Stimulated activated CD4-positive, alpha-beta T cell treated with anti-CD3 and anti-CD28 coated beads, TNF-alpha, amount 100 ng/mL, for 4 hours (primary cell): ENCODE measurements around the gene AGFG2.
"Not testable (repeated sequence)": the region's sequence is repeated elsewhere in the genome, so short reads cannot be mapped to it uniquely, and the experiment has no call there.

ENCODE experiments used
- DNase-seq, 3 experiments: peaks; one replicate each; pipeline ENCODE4 v3.0.0-alpha.2; 2020; ENCODE audit warnings: low read depth in 3 of 3

AGFG2 gene

DNA sequence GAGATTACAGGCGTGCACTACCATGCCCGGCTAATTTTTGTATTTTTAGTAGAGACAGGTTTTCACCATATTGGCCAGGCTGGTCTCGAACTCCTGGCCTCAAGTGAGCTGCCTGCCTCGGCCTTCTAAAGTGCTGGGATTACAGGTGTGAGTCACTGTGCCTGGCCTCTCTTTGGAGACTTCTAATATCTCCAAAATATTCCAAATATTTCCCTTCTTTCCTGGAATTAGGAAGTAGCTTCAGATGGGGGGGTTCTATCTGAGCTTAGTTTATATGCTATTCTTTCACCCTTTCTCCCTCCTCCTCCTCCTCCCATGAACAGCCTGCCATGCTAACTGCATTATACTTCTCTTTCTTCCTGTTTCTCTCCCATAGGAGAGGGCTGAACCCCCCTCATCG is 9.4 kb downstream of the AGFG2 start:
- DNase-seq, result not testable (repeated sequence)

- DNase-seq, result no peak
Observed at GRCh38 chr7:100552532-100552931, 13.5 kb downstream of the AGFG2 start.

GRCh38 chr7:100553032-100553431 is 14.0 kb downstream of the AGFG2 start:
- no peak for DNase-seq

DNA sequence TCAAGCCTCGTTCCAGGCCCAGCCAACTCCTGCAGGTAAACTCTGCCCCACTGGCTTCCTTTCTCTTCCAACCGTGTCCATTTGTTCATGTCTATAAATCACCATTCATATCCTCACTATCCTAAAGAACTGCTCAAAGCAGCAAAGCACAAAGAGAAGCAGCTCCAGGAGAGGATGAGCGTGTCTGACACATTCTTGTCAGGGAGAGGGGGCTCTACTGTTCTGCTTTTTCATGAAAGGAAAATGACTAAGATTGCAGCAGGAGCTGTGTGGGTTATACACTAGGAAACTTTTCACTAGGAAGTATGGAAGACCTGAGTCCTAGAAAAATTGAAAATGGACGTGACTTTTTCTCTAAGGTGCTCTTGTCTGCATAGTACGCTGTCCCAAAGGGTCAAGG is 16.7 kb downstream of the AGFG2 start:
- no peak for DNase-seq

DNA sequence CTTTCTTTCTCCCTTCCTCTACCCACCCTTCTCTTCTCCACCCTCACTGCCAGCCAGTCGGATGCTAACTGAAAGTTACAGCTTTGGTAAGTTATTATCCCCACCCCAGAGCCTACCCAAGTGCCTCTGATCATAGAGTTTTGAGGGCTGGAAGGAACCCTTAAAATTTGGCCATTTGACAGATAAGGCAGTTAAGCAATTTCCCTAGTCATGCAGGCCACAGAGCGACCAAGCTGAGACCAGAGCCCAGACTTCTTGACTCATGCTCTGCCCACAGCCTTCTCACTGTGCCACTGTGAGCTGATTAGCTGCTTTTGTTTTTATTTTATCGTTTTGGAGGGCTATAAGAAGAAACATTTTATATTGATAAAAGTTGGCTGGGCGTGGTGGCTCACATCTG is 17.5 kb downstream of the AGFG2 start:
- no peak for DNase-seq

GRCh38 chr7:100559127-100559526 is 20.1 kb downstream of the AGFG2 start:
- DNase-seq, result no peak

DNA sequence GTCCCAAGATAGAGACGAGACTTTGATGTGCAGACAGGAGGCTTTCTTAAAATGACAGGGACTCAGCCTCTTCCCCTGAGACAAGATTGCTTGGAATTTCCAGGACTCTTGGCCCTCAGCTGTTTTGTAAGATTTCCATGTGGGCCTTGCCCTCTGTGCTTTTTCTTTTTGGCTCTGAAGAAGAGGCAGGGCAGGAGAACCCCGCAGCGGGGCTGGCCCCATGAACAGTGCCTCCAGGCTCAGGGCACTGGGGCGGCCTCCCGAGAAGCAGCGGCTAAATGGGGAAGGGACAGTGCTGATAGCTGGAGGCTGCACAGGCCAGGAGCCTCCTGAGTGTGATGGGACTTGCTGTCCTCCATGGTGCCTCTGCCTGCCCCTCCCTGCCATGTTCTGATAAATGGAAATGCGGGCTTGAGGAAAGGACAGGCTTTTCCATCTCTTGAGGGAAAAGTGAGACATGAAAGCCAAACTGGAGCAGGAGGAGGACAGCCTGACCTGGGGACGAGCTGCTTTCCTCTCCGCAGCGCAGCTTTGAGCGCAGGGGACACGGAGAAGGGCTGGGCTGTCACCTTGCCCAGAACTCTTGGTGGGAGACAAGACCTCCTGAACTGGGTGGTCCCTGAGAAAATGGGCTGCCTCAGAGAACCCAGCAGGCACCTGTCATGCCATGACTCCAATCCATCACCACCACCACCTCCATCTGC is 22.6 kb downstream of the AGFG2 start:
- DNase-seq, result no peak

- DNase-seq, result no peak
Observed at GRCh38 chr7:100562195-100563099, 23.4 kb downstream of the AGFG2 start.

DNA sequence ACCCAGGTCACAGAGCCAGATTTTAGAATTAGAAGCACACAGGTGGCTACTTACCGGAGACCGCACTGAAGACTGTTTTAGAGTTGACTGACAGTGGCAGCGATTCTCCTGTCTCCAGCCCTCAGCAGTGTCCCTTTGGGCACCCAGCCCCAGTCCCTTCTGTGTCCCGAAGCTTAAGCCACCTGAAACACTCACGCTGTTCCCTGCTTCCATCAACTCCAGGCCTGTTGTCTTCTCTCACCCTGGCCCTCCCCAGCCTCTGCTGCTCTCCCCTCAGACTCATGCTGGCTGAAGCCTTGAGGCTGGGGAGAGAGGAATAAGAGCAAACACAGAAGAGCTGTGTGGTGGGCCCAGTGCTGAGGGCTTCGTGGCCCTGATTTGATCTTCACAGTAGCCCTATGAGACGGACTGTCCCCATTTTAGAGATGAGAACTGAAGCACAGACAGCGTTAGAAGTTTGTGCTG is 24.1 kb downstream of the AGFG2 start:
- DNase-seq, result no peak

DNA sequence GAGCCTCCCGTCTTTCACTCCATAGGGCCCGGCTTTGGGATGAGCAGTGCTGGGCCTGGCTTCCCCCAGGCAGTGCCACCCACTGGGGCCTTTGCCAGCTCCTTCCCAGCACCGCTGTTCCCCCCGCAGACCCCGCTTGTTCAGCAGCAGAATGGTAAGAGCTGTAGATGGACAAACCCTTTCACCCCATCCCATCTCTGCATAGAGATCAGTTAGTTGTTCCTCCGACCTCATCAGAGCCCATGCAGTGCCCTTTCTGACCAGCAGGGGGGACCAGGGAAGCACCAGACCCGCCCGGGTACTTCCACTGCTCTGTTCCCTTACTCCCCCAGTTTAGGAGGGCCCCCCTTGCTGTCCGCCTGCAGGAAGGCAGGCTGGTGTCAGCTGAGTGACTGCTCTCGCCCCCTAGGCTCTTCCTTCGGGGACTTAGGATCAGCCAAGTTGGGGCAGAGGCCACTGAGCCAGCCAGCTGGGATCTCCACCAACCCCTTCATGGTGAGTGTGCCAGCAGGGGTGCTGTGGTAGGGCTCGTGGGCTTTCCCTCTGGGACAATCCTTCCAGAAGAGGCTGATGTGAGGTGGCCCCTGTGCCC is 24.9 kb downstream of the AGFG2 start:
- DNase-seq, result peak; percentile 68 to 80 (median 77)

- not testable (repeated sequence) for DNase-seq
Observed at GRCh38 chr7:100564405-100564804, 25.4 kb downstream of the AGFG2 start.

DNA sequence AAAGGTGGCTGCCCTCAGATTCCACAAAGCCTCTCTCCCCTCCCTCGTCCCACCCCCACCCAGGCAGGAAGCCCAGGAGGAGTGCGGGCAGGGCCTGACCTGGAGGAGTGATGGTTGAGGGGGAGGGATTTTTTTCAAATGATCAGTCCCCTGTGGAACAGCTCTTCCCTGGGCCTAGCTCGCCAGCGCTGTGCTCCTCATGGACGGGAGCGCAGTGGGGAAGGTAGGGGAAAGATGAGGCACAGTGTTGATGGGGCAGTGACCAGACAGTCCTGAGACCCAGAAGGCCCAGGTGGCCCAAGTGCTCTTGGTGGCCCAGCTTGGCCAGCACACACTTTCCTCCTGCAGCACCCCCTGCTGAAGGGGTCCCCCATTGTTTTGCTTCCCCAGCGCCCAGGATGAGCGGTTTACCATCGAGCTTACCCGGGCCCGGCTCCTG is 26.1 kb downstream of the AGFG2 start:
- no peak for DNase-seq

- DNase-seq, result no peak
Observed at GRCh38 chr7:100566018-100566531, 27.1 kb downstream of the AGFG2 start.

DNA sequence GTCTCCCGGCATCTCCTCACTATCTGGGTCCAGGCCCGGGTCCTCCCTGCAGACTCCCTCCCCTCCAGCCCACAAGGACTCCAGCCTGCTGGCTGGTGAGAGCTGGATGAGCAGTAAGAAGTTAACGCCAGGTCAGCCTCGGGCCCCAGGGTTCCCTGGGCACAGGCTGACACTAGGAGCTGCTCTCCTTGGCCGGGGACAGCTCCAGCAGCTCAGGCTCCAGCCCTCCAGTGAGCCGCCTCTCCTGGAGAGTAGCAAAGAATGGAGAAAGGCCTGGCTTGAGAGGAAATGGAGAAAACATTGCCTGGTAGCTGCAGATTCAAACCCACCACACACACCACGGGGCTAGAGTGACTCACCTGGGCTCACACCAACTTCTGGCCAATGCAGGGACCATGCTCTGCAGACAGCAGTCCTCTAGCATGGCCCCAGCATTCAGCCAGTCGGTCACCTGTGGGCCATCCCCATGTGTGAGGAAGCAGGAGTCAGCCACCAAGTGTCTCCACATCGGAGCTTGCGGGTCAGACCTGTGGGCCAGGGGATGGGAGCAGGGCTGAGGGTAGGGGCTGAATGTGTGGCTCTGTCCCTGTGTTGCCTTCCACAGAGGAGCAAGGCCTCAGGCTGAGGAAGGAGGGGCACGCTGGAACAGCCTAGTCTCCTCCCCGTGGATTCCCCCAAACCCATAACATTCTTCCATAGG is 28.2 kb downstream of the AGFG2 start:
- DNase-seq, result no peak

DNA sequence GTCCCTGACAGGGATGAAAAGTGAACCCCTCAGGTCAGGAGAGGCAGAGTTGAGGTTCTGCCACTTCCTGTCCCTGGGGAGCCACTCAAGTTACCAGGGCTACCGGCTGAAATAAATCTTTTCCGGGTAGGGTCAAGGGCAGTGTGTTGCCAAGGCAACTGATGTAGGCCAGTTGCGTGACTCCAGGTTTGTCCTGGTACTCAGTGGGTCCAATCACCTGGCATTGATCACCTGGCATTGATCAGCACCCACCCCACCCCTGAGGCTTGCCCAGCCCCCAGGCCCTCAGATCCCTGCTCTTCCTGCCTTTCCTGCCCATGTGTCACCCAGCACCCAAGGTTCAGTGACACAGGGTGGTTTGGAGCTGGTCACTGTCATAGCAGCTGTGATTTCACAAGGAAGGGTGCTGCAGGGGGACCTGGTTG is 28.8 kb downstream of the AGFG2 start:
- DNase-seq, result no peak

DNA sequence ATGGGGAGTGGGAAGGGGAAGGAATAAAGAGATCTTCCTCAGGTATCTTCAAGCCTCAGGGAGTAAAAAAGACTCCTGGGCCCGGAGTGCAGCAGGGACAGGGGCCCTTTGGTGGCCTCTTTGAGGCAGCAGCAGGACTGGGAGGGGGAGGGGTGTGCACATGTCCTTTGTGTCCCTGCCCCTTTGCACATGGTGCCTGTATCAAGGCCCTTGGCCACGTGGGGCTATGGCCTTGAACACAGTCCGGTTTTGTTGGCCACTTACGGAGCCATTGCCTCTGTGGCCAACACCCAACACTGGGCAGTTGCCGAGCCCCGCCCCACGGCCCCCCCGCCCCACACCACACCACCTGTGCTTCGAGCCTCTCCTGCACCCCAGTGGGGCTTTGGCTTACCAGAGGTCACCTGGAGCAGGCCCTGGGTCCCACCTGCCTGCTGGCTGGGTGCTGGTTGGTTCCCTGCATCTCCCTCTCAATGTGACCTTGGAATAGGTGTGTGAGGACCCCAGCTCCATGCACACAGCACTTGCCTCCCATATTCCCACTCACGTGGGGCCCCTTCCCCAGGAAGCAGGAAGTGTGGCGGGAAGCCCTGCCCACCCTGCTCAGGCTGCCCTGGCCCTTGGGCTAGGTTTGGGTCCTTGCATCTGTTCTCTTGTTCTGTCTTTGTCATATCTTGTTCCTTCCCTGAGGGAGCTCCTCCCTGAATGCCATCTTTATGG is 29.3 kb downstream of the AGFG2 start:
- DNase-seq, result no peak

GRCh38 chr7:100568896-100569844 is 30.2 kb downstream of the AGFG2 start:
- DNase-seq, result peak in 1 of 3 experiments; percentile 25

- no peak for DNase-seq
Observed at GRCh38 chr7:100570954-100571828, 32.2 kb downstream of the AGFG2 start.

DNA sequence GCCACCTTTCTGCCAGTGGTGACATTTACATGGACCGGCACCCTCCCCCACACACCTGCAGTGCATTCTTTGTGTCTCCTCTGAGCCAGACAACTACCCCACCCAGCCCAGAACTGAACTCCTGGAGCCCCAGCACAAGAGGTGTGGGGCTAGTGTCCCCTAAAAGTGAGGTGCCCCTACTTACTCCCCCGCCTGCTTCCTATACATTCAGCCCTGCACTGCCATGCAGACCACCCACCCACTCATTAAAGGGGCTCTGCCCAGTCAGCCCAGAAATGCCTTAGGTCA is 32.8 kb downstream of the AGFG2 start:
- DNase-seq, result no peak
